ENCODE data around the gene LSM5. TPM values are rescaled to one million over a fixed set of nuclear protein-coding genes. Genes with fewer than 3 reads are reported as not detected.

LSM5 gene
- total RNA-seq, 2 donors from 2014 or later, result 74.7 to 102 TPM

- Mint-ChIP-seq H3K27me3 (ENCODE audit: insufficient read depth) (no peaks in the 10 kb centered on the region), H3K4me3 (no peak overlapping the region), H3K9me3 (peaks cover 5% of the 10 kb centered on the region), H3K36me3 (ENCODE audit: low read depth) (peaks cover 2% of the 10 kb centered on the region), H3K4me1 (no peaks in the 10 kb centered on the region), H3K27ac (no peak overlapping the region)
- DNase-seq, result no peak
- TF ChIP-seq CTCF (conservative IDR thresholded peaks at IDR 0.05), result no peak
- no peaks in the 10 kb centered on the region for H3K9me3 ChIP-seq (ENCODE audit: control insufficient read depth, low read length)
- WGBS, 2 experiments (ENCODE audit: insufficient coverage in 1 of 2, insufficient read length in 1 of 2), result 90 to 94% methylated on average over 2 of the region's 2 CpGs
- no peak overlapping the region for H3K27ac ChIP-seq (ENCODE audit: low read depth, low read length)
- no peaks in the 10 kb centered on the region for H3K4me1 ChIP-seq (ENCODE audit: control insufficient read depth, insufficient read depth, low read length)
- no peak overlapping the region for H3K4me3 ChIP-seq (ENCODE audit: low read length)
- no peak overlapping the region for H3K9ac ChIP-seq (ENCODE audit: extremely low read depth, low read length, poor library complexity, severe bottlenecking)
- H3K27me3 ChIP-seq (ENCODE audit: control insufficient read depth, insufficient read depth, low read length, poor library complexity, severe bottlenecking), result no peaks in the 10 kb centered on the region
- no peaks in the 10 kb centered on the region for H3K36me3 ChIP-seq (ENCODE audit: control insufficient read depth, insufficient read depth, low read length)
Observed at GRCh38 chr7:32459788-32460187, 30.4 kb downstream of the LSM5 start.

GRCh38 chr7:32458025-32458424 lies 32.2 kb downstream of the LSM5 start:
- no peak overlapping the region for H3K9ac ChIP-seq (ENCODE audit: extremely low read depth, low read length, poor library complexity, severe bottlenecking)
- no peaks in the 10 kb centered on the region for H3K9me3 ChIP-seq (ENCODE audit: control insufficient read depth, low read length)
- no peak for DNase-seq
- no peaks in the 10 kb centered on the region for H3K27me3 ChIP-seq (ENCODE audit: control insufficient read depth, insufficient read depth, low read length, poor library complexity, severe bottlenecking)
- no peak overlapping the region for H3K4me3 Mint-ChIP-seq
- H3K27ac ChIP-seq (ENCODE audit: low read depth, low read length), result no peak overlapping the region
- H3K9me3 Mint-ChIP-seq, result peaks cover 2% of the 10 kb centered on the region
- TF ChIP-seq CTCF (conservative IDR thresholded peaks at IDR 0.05), result no peak
- no peaks in the 10 kb centered on the region for H3K4me1 Mint-ChIP-seq
- H3K36me3 Mint-ChIP-seq (ENCODE audit: low read depth), result peaks cover 2% of the 10 kb centered on the region
- no peak overlapping the region for H3K4me3 ChIP-seq (ENCODE audit: low read length)
- H3K4me1 ChIP-seq (ENCODE audit: control insufficient read depth, insufficient read depth, low read length), result no peaks in the 10 kb centered on the region
- no peaks in the 10 kb centered on the region for H3K36me3 ChIP-seq (ENCODE audit: control insufficient read depth, insufficient read depth, low read length)
- no peak overlapping the region for H3K27ac Mint-ChIP-seq
- 84 to 100% methylated on average over 2 to 3 of the region's 3 CpGs for WGBS, 2 experiments (ENCODE audit: insufficient coverage in 1 of 2, insufficient read length in 1 of 2)
- no peaks in the 10 kb centered on the region for H3K27me3 Mint-ChIP-seq (ENCODE audit: insufficient read depth)

GRCh38 chr7:32453341-32454011 lies 36.7 kb downstream of the LSM5 start:
- 80 to 87% methylated on average over 7 to 8 of the region's 8 CpGs for WGBS, 2 experiments (ENCODE audit: insufficient coverage in 1 of 2, insufficient read length in 1 of 2)
- DNase-seq, result no peak
- Histone ChIP-seq H3K4me1 (ENCODE audit: control insufficient read depth, insufficient read depth, low read length) (no peaks in the 10 kb centered on the region), H3K27ac (ENCODE audit: low read depth, low read length) (no peak overlapping the region), H3K4me3 (ENCODE audit: low read length) (no peak overlapping the region), H3K36me3 (ENCODE audit: control insufficient read depth, insufficient read depth, low read length) (no peaks in the 10 kb centered on the region), H3K9me3 (ENCODE audit: control insufficient read depth, low read length) (no peaks in the 10 kb centered on the region), H3K9ac (ENCODE audit: extremely low read depth, low read length, poor library complexity, severe bottlenecking) (no peak overlapping the region), H3K27me3 (ENCODE audit: control insufficient read depth, insufficient read depth, low read length, poor library complexity, severe bottlenecking) (no peaks in the 10 kb centered on the region)
- H3K4me3 Mint-ChIP-seq, result no peak overlapping the region
- peaks cover 2% of the 10 kb centered on the region for H3K9me3 Mint-ChIP-seq
- TF ChIP-seq CTCF (conservative IDR thresholded peaks at IDR 0.05), result no peak
- no peaks in the 10 kb centered on the region for H3K27me3 Mint-ChIP-seq (ENCODE audit: insufficient read depth)
- no peak overlapping the region for H3K27ac Mint-ChIP-seq
- no peaks in the 10 kb centered on the region for H3K4me1 Mint-ChIP-seq
- peaks cover 2% of the 10 kb centered on the region for H3K36me3 Mint-ChIP-seq (ENCODE audit: low read depth)
